Measurements from ENCODE around the gene LSP1. TPM values are rescaled to one million over a fixed set of nuclear protein-coding genes. Genes with fewer than 3 reads are reported as not detected.

Gene LSP1
- total and polyA plus RNA-seq, 2 of the 8 experiments (the other 6 are each of a cell fraction or from before 2014, with no cell fraction given): 0.03 TPM; not detected in 1

- Histone ChIP-seq H3K27me3 (replicated peaks in 1 of 4; ENCODE audit: control insufficient read depth in 3 of 4, extremely low read depth in 1 of 4, insufficient read depth in 3 of 4, low read length in 3 of 4) (no peaks in the 10 kb centered on the region; a peak in 1 of 7 replicates), H3K79me1 (ENCODE audit: low read depth, low read length) (no peaks in the 10 kb centered on the region), H3K4ac (replicated peaks; ENCODE audit: insufficient read length, low read depth, low read length) (no peak overlapping the region), H2BK15ac (ENCODE audit: low read length) (no peak overlapping the region), H2AFZ (ENCODE audit: low read length) (no peak overlapping the region), H3K23me2 (ENCODE audit: low read depth, low read length) (peaks cover 3% of the 10 kb centered on the region; the same call in 1 of the 2 replicates), H3K56ac (replicated peaks; ENCODE audit: insufficient read length, low read depth, low read length) (no peak overlapping the region), H4K20me1 (replicated peaks in 1 of 2; ENCODE audit: control insufficient read depth in 1 of 2, insufficient read depth in 2 of 2, low read length in 2 of 2) (no peaks in the 10 kb centered on the region), H3K23ac (ENCODE audit: insufficient read length) (no peak overlapping the region), H3K4me2 (ENCODE audit: insufficient read depth in 1 of 2, low read depth in 2 of 2, low read length in 2 of 2) (no peak overlapping the region), H2BK20ac (ENCODE audit: low read length) (no peak overlapping the region), H3K9me3 (ENCODE audit: insufficient read depth in 2 of 2, low read depth in 1 of 2, low read length in 1 of 2) (no peaks in the 10 kb centered on the region), H3K18ac (ENCODE audit: extremely low read depth, low read length) (no peak overlapping the region), H4K5ac (ENCODE audit: insufficient read length, low read depth, low read length) (no peak overlapping the region), H3K14ac (ENCODE audit: insufficient read length) (no peak overlapping the region), H2BK120ac (replicated peaks; ENCODE audit: low read depth, low read length) (no peak overlapping the region), H4K8ac (ENCODE audit: extremely low read depth, insufficient read depth, low read length) (no peak overlapping the region), H3K4me1 (replicated peaks in 1 of 4; ENCODE audit: control insufficient read depth in 3 of 4, insufficient read depth in 4 of 4, low read length in 3 of 4) (0 out of 7 replicates have a peak, but pooled peaks cover 0 to 3% (median 0%) of the 10 kb centered on the region in 4 experiments), H3K36me3 (ENCODE audit: control insufficient read depth in 2 of 4, insufficient read depth in 4 of 4, low read length in 3 of 4) (no peaks in the 10 kb centered on the region), H2AK5ac (ENCODE audit: low read depth, low read length) (no peak overlapping the region), H4K91ac (replicated peaks; ENCODE audit: insufficient read length, low read length) (no peak overlapping the region), H3K9ac (replicated peaks in 1 of 4; ENCODE audit: extremely low read depth in 1 of 4, low read depth in 3 of 4, low read length in 3 of 4) (no peak overlapping the region), H3K79me2 (ENCODE audit: control insufficient read depth in 1 of 2, insufficient read depth in 2 of 2, low read length in 2 of 2) (no peaks in the 10 kb centered on the region), H3K4me3 (ENCODE audit: extremely low read depth in 1 of 4, insufficient read depth in 2 of 4, low read depth in 3 of 4, low read length in 4 of 4) (no peak overlapping the region), H2BK12ac (ENCODE audit: low read depth, low read length) (no peak overlapping the region), H2BK5ac (ENCODE audit: low read depth, low read length) (no peak overlapping the region), H3K27ac (ENCODE audit: low read depth, low read length) (no peak overlapping the region)
- ChIA-PET POLR2A (ENCODE audit: partially characterized antibody) (no interaction called here), CTCF (ENCODE audit: partially characterized antibody) (interaction anchor here (0.6 to 15.7 kb wide), 9 partner anchors 9 to 298 kb away, joined by 3 to 232 read pairs (median 3); no protein-coding TSS in a partner anchor)
- WGBS, 2 experiments (ENCODE audit: extremely low coverage in 1 of 2, insufficient coverage in 1 of 2, insufficient read length in 1 of 2, insufficient replicate concordance in 2 of 2, low coverage in 1 of 2, low lambda C conversion rate in 2 of 2, missing lambda C conversion rate in 1 of 2): 96% methylated on average over 8 of the region's 11 CpGs; no CpG with 5 or more reads in 1 of the 2 experiments
- DNase-seq (ENCODE audit: low read depth in 1 of 2, low spot score in 2 of 2) (no peak), FAIRE-seq (no peak)
- no peak for TF ChIP-seq PHF8 (conservative IDR thresholded peaks at IDR 0.05; ENCODE audit: low read depth, low read length)
- TF ChIP-seq BCL11A (IDR thresholded peaks at IDR 0.05; ENCODE audit: low read depth in 2 of 2, low read length in 2 of 2): no peak
- no peak for TF ChIP-seq GTF2F1 (IDR thresholded peaks at IDR 0.05; ENCODE audit: borderline replicate concordance, low read depth, low read length)
- TF ChIP-seq, protein P1, sequence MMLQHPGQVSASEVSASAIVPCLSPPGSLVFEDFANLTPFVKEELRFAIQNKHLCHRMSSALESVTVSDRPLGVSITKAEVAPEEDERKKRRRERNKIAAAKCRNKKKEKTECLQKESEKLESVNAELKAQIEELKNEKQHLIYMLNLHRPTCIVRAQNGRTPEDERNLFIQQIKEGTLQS (IDR thresholded peaks at IDR 0.05; ENCODE audit: insufficient read depth, low read depth, low read length): no peak
- no peak for TF ChIP-seq NRF1 (IDR thresholded peaks at IDR 0.05; ENCODE audit: low read depth, low read length)
- TF ChIP-seq EZH2 (IDR thresholded peaks at IDR 0.05; ENCODE audit: low read depth, low read length, severe bottlenecking): no peak
- TF ChIP-seq POLR2A (IDR thresholded peaks at IDR 0.05; ENCODE audit: control extremely low read depth in 1 of 2, low read depth in 2 of 2, low read length in 2 of 2): no peak
- TF ChIP-seq CBX5 (IDR thresholded peaks at IDR 0.05; ENCODE audit: low read depth, low read length): no peak
- TF ChIP-seq KDM1A (IDR thresholded peaks at IDR 0.05; ENCODE audit: borderline replicate concordance, low read length): no peak
- no peak for TF ChIP-seq SIRT6 (IDR thresholded peaks at IDR 0.05; ENCODE audit: low read length)
- no peak for TF ChIP-seq ASH2L (IDR thresholded peaks at IDR 0.05; ENCODE audit: low read length)
- TF ChIP-seq BACH1 (IDR thresholded peaks at IDR 0.05; ENCODE audit: low read length): no peak
These were observed 3.0 kb downstream of the LSP1 start for GRCh38 chr11:1855886-1856265.

Data from H1 (cell line).